K562 (cell line): ENCODE results near the gene ATP5ME. TPM values are rescaled to one million over a fixed set of nuclear protein-coding genes. Genes with fewer than 3 reads are reported as not detected.

ENCODE experiments used
- ATAC-seq: fragments of 200-7000 bp; cut with Tn5 transposase; 3 replicates; pipeline ENCODE4 v1.9.1; 2020; ENCODE audit warnings: moderate library complexity
- BruUV-seq: library from RNA; stranded (reverse); fragments of 400-500 nt; replicated peaks from 2 replicates; lab custom pipeline; 2021; lab: Mats Ljungman, UMichigan
- CTCF ChIA-PET: fragments of 300-600 bp; formaldehyde crosslinking; extraction: SDS; loops from one replicate; lab custom pipeline; 2021; ENCODE audit warnings: low intra/inter-chr PET ratio; lab: Yijun Ruan, JAX
- POLR2A ChIA-PET: fragments of 300-600, 350-650 bp; sonication (Branson Sonifier 250); formaldehyde crosslinking; extraction: SDS; loops from one replicate; lab custom pipeline; 2021; ENCODE audit warnings: antibody characterized with exemption, inconsistent platforms; lab: Yijun Ruan, JAX
- DNase-seq, 4 experiments: peaks; one replicate each; pipeline versions ENCODE4 v3.0.0 to v3.0.0-alpha.2; 2011 to 2018; ENCODE audit warnings: low spot score in 3 of 4, mixed read lengths in 3 of 4; ENCODE audit errors: extremely low read depth in 1 of 4
- FAIRE-seq: peaks from 2 replicates; lab custom pipeline; 2011; peaks lifted over from hg19 to GRCh38; lab: Jason Lieb, UNC
- H2AFZ ChIP-seq: 2 replicates; pipeline ENCODE4 v1.6.0; 2011; ENCODE audit warnings: low read depth, low read length, control low read depth, inconsistent platforms
- H3K27ac ChIP-seq: fragments of 200-600 bp; 3 replicates; pipeline ENCODE4 v1.8.0; 2011; ENCODE audit warnings: low read depth, mild to moderate bottlenecking, control low read depth, inconsistent platforms, low read length, moderate library complexity, mixed read lengths; ENCODE audit errors: extremely low read depth
- H3K27me3 ChIP-seq, 2 experiments: fragments of 300-600 bp in 1 of 2; 2 replicates in 1 of 2; 3 replicates in 1 of 2; pipeline versions ENCODE4 v1.6.0 to v1.8.0; 2011; ENCODE audit warnings: inconsistent platforms in 2 of 2, low read length in 2 of 2, mild to moderate bottlenecking in 1 of 2, mixed read lengths in 1 of 2, moderate library complexity in 1 of 2; ENCODE audit not compliant: control insufficient read depth in 2 of 2, insufficient read depth in 2 of 2
- H3K36me3 ChIP-seq: fragments of 300-600 bp; 3 replicates; pipeline ENCODE4 v1.8.0; 2011; ENCODE audit warnings: mild to moderate bottlenecking, low read length, inconsistent platforms; ENCODE audit not compliant: control insufficient read depth, insufficient read depth
- H3K4me1 ChIP-seq, 2 experiments: fragments of 200-600 bp in 1 of 2; replicated peaks in 1 of 2; 2 replicates in 1 of 2; 3 replicates in 1 of 2; pipeline versions ENCODE4 v1.5.1 to v1.8.0; 2011; ENCODE audit warnings: inconsistent platforms in 2 of 2, low read length in 2 of 2, mild to moderate bottlenecking in 1 of 2, mixed read lengths in 1 of 2, moderate library complexity in 1 of 2; ENCODE audit not compliant: control insufficient read depth in 2 of 2, insufficient read depth in 2 of 2
- H3K4me2 ChIP-seq: 2 replicates; pipeline ENCODE4 v1.6.1; 2011; ENCODE audit warnings: low read length, control low read depth, inconsistent platforms, mixed read lengths; ENCODE audit not compliant: insufficient read depth
- H3K4me3 ChIP-seq: fragments of 200-600 bp; sonication (generic), shearing (Covaris generic); 2 replicates; pipeline ENCODE4 v1.5.1; 2016; ENCODE audit warnings: control low read depth, inconsistent platforms
- H3K79me2 ChIP-seq: fragments of 200-600 bp; 3 replicates; pipeline ENCODE4 v1.8.0; 2011; ENCODE audit warnings: low read length, inconsistent platforms; ENCODE audit not compliant: control insufficient read depth, insufficient read depth
- H3K9ac ChIP-seq, 2 experiments: 2 replicates each; pipeline versions ENCODE4 v1.6.0 to v1.6.1; 2011; ENCODE audit warnings: low read depth in 2 of 2, low read length in 2 of 2, control low read depth in 1 of 2, inconsistent platforms in 1 of 2, mild to moderate bottlenecking in 1 of 2, mixed read lengths in 1 of 2; ENCODE audit not compliant: insufficient read depth in 1 of 2
- H3K9me1 ChIP-seq: one replicate; pipeline ENCODE4 v1.6.0; 2011; ENCODE audit warnings: inconsistent platforms, mild to moderate bottlenecking, low read length, moderate library complexity; ENCODE audit not compliant: control insufficient read depth, insufficient read depth
- H3K9me3 ChIP-seq: replicated peaks from 2 replicates; pipeline ENCODE4 v1.5.1; 2011; ENCODE audit warnings: low read depth, low read length, inconsistent platforms; ENCODE audit not compliant: control insufficient read depth, insufficient read depth
- H4K20me1 ChIP-seq: replicated peaks from 2 replicates; pipeline ENCODE4 v1.6.1; 2011; ENCODE audit warnings: low read length, inconsistent platforms, mixed read lengths; ENCODE audit not compliant: control insufficient read depth, insufficient read depth
- FUS ChIP-seq: fragments of 200-400 bp; formaldehyde crosslinking; optimal IDR thresholded peaks from 2 replicates; pipeline ENCODE3; 2017; ENCODE audit warnings: low read depth, low read length
- POLR3A ChIP-seq: IDR thresholded peaks from 2 replicates; pipeline ENCODE4 v1.6.1; 2011; ENCODE audit warnings: borderline replicate concordance, mild to moderate bottlenecking, moderate library complexity; ENCODE audit not compliant: insufficient read length, insufficient read depth; ENCODE audit errors: extremely low read depth
- ZNF134 ChIP-seq: fragments of 250-450 bp; sonication (Bioruptor Pico); conservative IDR thresholded peaks from 2 replicates; pipeline ENCODE4 v1.4.0; 2020
- ZNF263 ChIP-seq: sonication (generic); formaldehyde crosslinking; IDR thresholded peaks from 2 replicates; pipeline ENCODE4 v1.8.0; 2022; ENCODE audit warnings: mild to moderate bottlenecking, missing genetic modification reagents, borderline replicate concordance
- ZNF695 ChIP-seq: fragments of 450-650 bp; formaldehyde crosslinking; IDR thresholded peaks from 2 replicates; pipeline ENCODE4 v1.4.0; 2020; ENCODE audit warnings: mild to moderate bottlenecking, moderate library complexity
- WGBS: fragments of 100-300 bp; shearing (Covaris generic); methylation state at CpG from one replicate; pipeline ENCODE4 v1.1.6; 2016; ENCODE audit warnings: low coverage, mixed read lengths; ENCODE audit not compliant: insufficient coverage; ENCODE audit errors: missing lambda C conversion rate; 5-methylcytosine and 5-hydroxymethylcytosine counted together
- in situ Hi-C: fragments of 300-500 bp; cut with MboI; formaldehyde crosslinking; loops from 4 replicates; pipeline ENCODE4 v1.15.0; 2018; ENCODE audit warnings: inconsistent platforms, mixed read lengths
- intact Hi-C: fragments of 100-400 bp; cut with micrococcal nuclease; formaldehyde crosslinking; loops from 2 replicates; pipeline ENCODE4 v1.14.2; 2022
- polyA plus RNA-seq, 8 experiments: library from polyadenylated mRNA; depleted of rRNA in 4 of 8; stranded (reverse) in 5 of 8; unstranded in 3 of 8; fragments of >200 nt; fragmentation: Nextera tagmentation in 2 of 8; fragmentation: Illumina TruSeq in 1 of 8; extraction: Ambion mirVana in 2 of 8; extraction: Trizol in 1 of 8; gene quantifications; 2 replicates each; pipeline versions ENCODE4 v1.2.1 to v1.2.3, GENCODE V29; 2011 to 2014; ENCODE audit warnings: inconsistent platforms in 1 of 8, missing spikeins in 1 of 8
- total RNA-seq, 7 experiments: library from RNA; depleted of rRNA in 6 of 7; stranded (reverse); fragments of >200 nt in 6 of 7; fragmentation: Illumina TruSeq in 2 of 7; extraction: Trizol in 2 of 7; gene quantifications; 2 replicates each; pipeline versions ENCODE4 v1.2.1 to v1.2.3, GENCODE V29; 2011 to 2021; ENCODE audit warnings: low replicate concordance in 1 of 7
- TF ChIP-seq, protein P1 (sequence below): fragments of 200-800 bp; sonication (Bioruptor generic); IDR thresholded peaks from 2 replicates; pipeline ENCODE4 v1.6.1; 2017; ENCODE audit warnings: missing genetic modification characterization, missing compliant biosample characterization

The ATP5ME gene
- total and polyA plus RNA-seq, 9 of the 15 experiments (the other 6 are each of a cell fraction or from before 2014, with no cell fraction given): 509 to 2,480 (median 887) TPM

GRCh38 chr4:628311-628741 is 45.8 kb downstream of the ATP5ME start (continued):
- TF ChIP-seq ZNF695 (CRISPR knock-in tag) (no peak), ZNF134 (no peak)

DNA sequence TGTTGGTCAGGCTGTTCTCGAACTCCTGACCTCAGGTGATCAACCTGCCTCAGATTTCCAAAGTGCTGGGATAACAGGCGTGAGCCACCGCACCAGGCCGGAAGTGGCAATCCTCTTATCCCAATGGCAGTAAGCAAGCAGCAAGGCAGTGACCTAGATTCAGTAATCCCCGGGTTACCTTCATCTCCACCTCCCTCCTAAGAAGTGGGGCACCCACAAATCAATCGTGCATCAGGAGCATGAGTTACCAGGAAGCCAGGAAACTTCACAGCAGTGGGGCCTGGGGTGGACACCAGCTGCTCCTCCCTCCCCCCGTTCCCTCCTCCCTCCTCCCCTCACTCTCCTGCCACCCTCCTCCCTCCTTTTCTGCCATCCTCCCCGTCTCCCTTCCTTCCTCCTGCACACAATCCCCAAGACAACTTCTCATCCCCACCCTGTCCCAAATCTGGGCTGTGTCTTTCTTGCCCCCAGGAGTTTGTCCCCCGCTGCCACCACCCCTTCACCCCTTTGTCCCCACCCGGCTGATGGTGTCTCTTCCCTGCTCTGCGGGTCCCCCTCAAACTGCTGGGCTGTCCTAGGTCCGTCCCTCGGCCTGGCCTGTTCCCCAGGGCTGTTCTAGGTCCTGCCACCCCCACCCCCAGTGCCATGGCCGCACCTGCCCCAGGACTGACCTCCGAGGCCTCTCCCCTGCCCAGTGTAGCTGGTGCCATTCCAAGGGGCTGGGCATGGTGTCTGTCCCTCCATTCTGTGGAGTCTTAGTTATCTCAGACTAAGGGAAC is 46.5 kb downstream of the ATP5ME start:
- BruUV-seq: no TSS peak
- WGBS: 2% methylated on average over 11 of the region's 15 CpGs
- H3K27me3 ChIP-seq: peaks cover 27 to 67% of the 10 kb centered on the region in 2 experiments; a peak in 4 of 5 replicates

More for the DNA sequence above, 46.5 kb downstream of the ATP5ME start:
- Histone ChIP-seq H3K9ac (no peak overlapping the region), H3K4me3 (no peak overlapping the region), H3K4me2 (no peak overlapping the region), H3K9me3 (no peaks in the 10 kb centered on the region; the same call in 1 of the 2 replicates), H3K79me2 (no peaks in the 10 kb centered on the region), H3K4me1 (peaks cover 0 to 32% of the 10 kb centered on the region in 2 experiments; a peak in 2 of 5 replicates), H3K9me1 (no peaks in the 10 kb centered on the region), H3K36me3 (no peaks in the 10 kb centered on the region), H3K27ac (no peak overlapping the region), H2AFZ (no peak overlapping the region), H4K20me1 (no peaks in the 10 kb centered on the region)
- intact Hi-C loops (no loop called here), in situ Hi-C loops (no loop called here)
- TF ChIP-seq POLR3A (no peak), FUS (no peak), ZNF263 (CRISPR knock-in tag) (peak; percentile 51; the same call in 1 of the 2 replicates)
- TF ChIP-seq, protein P1, sequence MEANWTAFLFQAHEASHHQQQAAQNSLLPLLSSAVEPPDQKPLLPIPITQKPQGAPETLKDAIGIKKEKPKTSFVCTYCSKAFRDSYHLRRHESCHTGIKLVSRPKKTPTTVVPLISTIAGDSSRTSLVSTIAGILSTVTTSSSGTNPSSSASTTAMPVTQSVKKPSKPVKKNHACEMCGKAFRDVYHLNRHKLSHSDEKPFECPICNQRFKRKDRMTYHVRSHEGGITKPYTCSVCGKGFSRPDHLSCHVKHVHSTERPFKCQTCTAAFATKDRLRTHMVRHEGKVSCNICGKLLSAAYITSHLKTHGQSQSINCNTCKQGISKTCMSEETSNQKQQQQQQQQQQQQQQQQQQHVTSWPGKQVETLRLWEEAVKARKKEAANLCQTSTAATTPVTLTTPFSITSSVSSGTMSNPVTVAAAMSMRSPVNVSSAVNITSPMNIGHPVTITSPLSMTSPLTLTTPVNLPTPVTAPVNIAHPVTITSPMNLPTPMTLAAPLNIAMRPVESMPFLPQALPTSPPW (CRISPR knock-in tag): no peak
- DNase-seq: no peak
- no peak for FAIRE-seq
- ChIA-PET POLR2A (interaction anchor here (0.7 kb wide), 1 partner anchor 15 kb away, joined by 3 read pairs; no protein-coding TSS in a partner anchor), CTCF (no interaction called here)
- ATAC-seq: no peak
